ENCODE measurements around the gene NACC2.
"Not testable (repeated sequence)": the region's sequence is repeated elsewhere in the genome, so short reads cannot be mapped to it uniquely, and the experiment has no call there.

The NACC2 gene

GRCh38 chr9:136079211-136079915 is 15.7 kb downstream of the NACC2 start:
- no peak for DNase-seq

- DNase-seq = no peak
Observed at GRCh38 chr9:136078498-136079011, 16.5 kb downstream of the NACC2 start.

GRCh38 chr9:136078024-136078423 is 17.1 kb downstream of the NACC2 start:
- no peak for DNase-seq

- no peak for DNase-seq
Observed at GRCh38 chr9:136077491-136077890, 17.6 kb downstream of the NACC2 start.

GRCh38 chr9:136075881-136076678 is 19.0 kb downstream of the NACC2 start:
- no peak for DNase-seq

- DNase-seq = no peak
Observed at GRCh38 chr9:136075134-136075841, 19.8 kb downstream of the NACC2 start.

GRCh38 chr9:136074706-136075105 is 20.4 kb downstream of the NACC2 start:
- DNase-seq = no peak

- no peak for DNase-seq
Observed at GRCh38 chr9:136062657-136063439, 32.2 kb downstream of the NACC2 start.

GRCh38 chr9:136061916-136062315 is 33.2 kb downstream of the NACC2 start:
- DNase-seq = not testable (repeated sequence)

- no peak for DNase-seq
Observed at GRCh38 chr9:136061405-136061804, 33.7 kb downstream of the NACC2 start.

- no peak for DNase-seq
Observed at GRCh38 chr9:136060671-136061371, 34.3 kb downstream of the NACC2 start.

GRCh38 chr9:136059851-136060670 is 35.0 kb downstream of the NACC2 start:
- no peak for DNase-seq

- no peak for DNase-seq
Observed at GRCh38 chr9:136059321-136059791, 35.7 kb downstream of the NACC2 start.

- no peak for DNase-seq
Observed at GRCh38 chr9:136058801-136059302, 36.2 kb downstream of the NACC2 start.

- DNase-seq = no peak
Observed at GRCh38 chr9:136058084-136058483, 37.0 kb downstream of the NACC2 start.

- no peak for DNase-seq
Observed at GRCh38 chr9:136057236-136058081, 37.6 kb downstream of the NACC2 start.

GRCh38 chr9:136056546-136057235 is 38.4 kb downstream of the NACC2 start:
- no peak for DNase-seq

- DNase-seq = no peak
Observed at GRCh38 chr9:136055715-136056545, 39.2 kb downstream of the NACC2 start.
